A172 (cell line): Measurements from ENCODE around the gene MBOAT1. TPM values are rescaled to one million over a fixed set of nuclear protein-coding genes. Genes with fewer than 3 reads are reported as not detected.
"Not testable (repeated sequence)": the region's sequence is repeated elsewhere in the genome, so short reads cannot be mapped to it uniquely, and the experiment has no call there.

ENCODE experiments used
- DNase-seq: peaks from one replicate; pipeline ENCODE4 v3.0.0-alpha.2; 2015; ENCODE audit warnings: low spot score
- total RNA-seq: library from RNA; depleted of rRNA; stranded (reverse); fragments of >200 nt; shearing (Covaris generic); gene quantifications from 2 replicates; pipeline ENCODE4 v1.2.3, GENCODE V29; 2014

Gene MBOAT1
- total RNA-seq, 1 experiment from 2014 or later, result 6.2 TPM

DNA sequence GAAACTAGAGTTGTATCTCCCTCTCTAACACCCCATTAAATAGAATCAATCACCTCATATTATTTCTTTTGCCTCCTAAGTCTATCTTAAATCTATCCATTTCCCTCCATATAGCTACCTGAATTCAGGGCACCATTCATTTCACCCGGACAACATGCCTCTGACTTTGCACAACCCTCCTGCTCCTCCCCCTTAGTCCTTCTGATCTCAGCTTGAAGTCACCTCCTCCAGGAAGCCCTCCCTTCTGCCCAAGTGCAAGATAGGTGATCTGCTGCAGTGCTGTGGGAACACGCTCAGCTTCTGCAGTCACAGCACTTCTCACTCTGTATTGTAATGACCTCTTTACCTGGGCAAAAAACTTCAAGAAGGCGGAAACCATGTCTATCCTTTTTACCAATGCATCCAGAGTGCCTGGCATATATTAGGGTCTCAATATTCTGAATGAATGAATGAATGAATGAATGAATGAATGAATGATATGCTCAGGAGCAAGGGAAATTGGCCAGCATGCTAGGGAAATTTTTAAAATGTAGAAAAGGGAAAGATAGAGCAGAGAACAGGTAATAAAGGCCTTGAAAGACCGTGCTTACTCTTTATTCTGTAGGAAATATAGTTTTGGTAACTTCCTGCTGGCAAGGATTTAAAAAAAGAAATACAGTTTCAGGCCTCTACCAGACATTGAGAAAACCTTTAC lies 41.7 kb downstream of the MBOAT1 start:
- no peak for DNase-seq

DNA sequence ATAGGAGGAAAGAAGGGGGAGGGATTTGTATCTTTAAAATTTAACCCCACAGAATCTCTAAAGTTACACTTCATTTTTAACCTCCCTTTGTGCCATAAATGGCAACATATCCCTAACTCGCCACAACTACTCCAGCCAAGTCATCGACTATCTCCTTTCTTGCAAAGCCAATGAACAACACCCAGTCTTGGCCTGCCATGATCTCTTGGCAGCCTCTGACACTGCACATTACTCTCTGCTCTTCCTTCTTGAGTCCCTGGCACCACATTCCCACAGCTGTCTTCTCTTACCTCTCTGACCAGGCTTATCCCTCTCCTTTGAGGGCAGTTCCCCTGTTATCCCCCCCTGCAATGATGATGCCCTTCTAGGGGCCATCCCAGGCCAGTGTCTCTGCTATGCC lies 42.5 kb downstream of the MBOAT1 start:
- DNase-seq, result no peak

DNA sequence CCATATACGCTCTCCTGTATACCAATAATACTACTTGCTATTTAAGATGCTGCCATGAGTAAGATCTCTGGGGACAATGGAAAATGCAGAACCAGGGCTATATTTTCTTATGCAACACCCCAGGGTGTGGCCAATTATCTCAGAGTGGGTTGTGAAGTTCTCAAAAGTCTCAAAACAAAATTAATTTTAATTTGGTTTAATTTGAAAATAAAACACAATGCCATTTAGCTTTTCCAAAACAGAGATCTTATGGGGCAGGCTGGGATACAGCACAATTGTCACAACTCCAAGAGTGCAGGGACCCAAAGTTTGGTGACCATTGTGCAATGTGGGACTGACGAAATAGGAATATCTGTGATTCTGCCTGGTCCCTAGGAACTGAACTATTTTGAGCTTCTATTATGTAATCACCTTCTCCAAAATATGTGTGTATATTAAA lies 43.1 kb downstream of the MBOAT1 start:
- no peak for DNase-seq

DNA sequence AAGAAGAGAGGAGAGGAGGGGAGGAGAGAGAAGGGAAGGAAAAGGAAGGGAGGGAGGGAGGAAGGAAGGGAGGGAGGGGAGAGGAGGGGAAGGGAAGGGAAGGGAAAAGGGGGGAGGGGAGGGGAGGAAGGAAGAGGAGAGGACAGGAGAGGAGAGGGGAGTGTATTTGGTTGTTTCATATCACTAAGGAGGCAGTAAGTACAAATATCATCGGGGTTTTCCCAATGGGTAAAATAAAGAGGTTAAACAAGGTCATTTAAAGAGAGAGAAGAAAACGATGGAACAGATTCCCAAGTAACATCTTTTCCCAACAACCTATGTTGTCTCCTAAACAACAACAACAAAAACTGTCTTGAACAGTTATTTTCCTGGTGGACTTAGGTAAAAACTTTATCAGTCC lies 43.6 kb downstream of the MBOAT1 start:
- DNase-seq, result no peak

DNA sequence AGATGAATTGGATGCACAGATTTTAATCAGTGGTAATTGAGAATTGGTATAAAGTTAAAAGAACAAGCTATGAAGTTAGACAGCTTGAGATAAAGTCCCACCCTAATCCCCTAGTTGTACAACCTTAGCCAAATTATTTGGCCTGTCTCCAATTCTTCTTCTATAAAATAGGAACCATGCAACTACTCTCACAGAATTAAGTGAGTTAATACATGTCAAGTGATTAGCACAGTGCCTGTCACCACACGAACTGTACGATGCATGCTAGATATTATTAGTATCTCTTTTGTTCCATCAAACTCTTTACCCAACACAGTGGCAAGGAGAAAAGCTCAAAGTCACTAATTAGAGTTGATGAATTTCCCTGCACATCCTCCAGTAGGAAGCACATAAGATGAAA lies 44.7 kb downstream of the MBOAT1 start:
- DNase-seq, result no peak

DNA sequence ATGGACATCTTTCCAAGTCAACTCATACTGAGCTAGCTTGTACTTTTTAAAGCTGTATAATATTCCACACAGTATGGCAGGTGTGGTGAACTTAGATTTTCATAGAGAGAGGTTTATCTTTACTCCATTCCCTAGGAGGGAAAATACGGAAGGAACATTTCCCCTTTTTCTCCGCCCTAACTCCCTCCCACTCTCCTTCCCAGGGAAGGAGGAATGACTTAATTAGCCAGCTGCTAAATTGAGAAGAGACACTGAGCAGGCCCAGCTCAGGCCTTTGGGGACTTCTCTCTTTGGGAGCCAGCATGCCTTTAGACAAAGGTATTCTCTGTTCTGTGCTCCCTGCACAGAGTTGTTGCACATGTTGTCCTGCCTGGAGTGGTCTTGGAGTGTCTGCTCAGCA lies 46.1 kb downstream of the MBOAT1 start:
- no peak for DNase-seq

DNA sequence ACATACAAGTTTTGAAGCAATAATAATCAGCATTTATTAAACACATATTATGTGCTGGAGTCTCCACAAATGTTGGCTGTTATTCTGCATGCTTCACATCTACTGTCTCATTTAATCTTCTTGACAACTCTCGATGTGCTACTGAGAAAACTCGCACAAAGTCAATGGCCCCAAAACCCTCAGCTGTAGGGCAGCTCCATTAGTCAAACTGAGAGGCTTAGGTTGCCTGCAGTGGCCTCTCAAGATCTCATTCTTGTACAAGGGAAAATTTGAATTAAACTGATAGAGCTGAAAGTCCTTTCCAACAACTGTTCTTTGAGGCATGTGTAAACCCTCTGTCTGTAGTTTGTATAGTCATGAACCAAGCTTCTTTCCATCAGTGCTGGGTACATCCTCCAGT lies 49.8 kb downstream of the MBOAT1 start:
- DNase-seq, result no peak

DNA sequence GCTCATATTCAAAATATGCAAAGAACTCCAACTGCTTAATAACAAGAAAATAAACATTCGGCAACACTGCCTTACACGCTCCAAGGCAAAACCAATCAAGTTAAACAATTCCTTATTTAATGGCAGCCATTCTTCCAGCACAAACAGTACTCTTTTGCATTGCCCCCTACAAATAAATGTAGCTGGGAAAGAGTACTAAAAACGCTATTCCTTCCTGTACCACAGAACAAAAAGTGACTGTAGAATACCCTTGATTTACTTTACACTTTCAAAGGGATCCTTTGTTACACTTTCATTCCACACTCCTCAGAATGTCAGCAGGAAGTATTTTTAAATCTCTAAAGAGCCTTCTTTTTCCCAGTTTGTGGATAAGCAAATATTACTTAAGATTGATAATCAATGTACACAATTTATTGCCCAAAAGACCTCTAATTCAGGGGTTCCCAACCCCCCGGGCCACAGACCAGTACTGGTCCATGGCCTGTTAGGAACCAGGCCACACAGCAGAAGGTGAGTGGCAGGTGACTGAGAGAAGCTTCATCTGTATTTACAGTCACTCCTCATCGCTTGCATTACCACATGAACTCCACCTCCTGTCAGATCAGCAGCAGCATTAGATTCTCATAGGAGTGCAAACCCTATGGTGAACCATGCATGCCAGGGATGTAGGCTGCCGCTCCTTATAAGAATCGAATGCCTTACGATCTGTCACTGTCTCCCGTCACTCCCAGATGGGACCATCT lies 51.6 kb downstream of the MBOAT1 start:
- no peak for DNase-seq

DNA sequence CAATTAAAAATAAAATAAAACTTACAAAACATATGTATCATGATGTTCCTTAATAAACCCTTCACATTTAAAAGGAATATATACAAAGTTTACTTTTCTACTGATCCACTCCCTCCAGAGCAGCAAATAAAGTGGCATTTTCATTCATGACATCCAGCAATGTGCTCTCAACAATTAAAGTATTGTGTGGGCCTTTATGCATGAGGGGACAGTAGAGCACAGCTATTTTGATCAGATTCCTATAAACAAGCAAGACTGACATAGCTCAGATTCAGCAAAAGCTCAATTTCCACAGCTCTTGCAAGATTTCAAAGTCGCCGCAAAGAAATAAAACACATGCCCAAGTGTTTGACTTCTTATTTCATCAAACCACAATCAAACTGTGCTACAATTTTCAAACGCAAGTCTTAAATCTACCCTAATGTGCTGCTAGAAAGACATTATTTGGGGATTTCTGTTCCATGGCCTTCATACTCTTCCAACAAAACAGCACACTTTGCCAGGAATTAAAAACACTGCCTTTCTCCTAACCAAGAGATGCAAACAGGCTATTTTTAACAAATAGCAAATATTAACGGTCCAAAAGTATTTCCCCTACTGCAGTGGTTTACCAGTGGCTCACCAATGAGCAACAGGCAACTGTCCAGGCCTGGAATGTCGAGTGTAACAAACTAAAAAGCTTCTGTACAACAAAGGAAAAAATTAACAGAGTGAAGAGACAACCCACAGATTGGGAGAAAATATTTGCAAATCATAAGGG lies 52.3 kb downstream of the MBOAT1 start:
- DNase-seq, result no peak

DNA sequence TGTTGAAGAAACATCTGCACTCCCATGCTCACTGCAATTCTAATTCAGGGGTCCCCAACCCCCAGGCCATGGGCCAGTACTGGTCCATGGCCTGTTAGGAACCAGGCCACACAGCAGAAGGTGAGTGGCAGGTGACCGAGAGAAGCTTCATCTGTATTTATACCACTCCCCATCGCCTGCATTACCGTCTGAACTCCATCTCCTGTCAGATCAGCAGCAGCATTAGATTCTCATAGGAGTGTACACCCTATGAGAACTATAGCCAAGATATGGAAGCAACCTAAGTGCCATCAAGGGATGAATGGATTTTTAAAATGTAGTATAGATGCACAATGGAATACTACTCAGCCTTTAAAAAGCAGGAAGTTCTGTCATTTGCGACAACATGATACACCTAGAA lies 53.2 kb downstream of the MBOAT1 start:
- no peak for DNase-seq

DNA sequence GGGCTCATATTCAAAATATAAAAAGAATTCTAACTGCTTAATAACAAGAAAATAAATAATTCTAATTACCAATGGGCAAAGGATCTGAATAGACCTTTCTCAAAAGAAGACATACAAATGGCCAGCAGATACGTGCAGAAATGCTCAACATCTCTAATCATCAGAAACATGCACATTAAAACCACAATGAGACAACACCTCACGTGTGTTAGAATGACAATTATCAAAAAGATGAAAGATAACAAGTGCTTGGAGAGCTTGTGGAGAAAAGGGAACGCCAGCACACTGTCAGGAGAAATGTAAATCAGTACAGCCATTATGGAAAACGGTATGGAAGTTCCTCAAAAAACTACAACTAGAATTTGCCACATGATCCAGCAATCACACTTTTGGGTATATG lies 53.6 kb downstream of the MBOAT1 start:
- DNase-seq, result no peak

DNA sequence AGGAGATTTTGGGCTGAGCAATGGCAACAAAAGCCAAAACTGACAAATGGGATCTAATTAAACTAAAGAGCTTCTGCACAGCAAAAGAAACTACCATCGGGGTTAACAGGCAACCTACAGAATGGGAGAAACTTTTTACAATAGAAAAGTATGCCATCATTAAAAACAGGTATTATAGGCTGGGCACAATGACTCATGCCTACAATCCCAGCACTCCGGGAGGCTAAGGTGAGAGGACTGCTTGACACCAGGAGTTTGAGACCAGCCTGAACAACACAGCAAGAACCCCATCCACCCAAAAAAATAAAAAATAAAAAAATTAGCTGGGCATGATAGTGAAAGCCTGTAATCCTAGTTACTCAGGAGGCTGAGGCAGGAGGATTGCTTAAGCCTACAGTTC lies 55.4 kb downstream of the MBOAT1 start:
- no peak for DNase-seq

DNA sequence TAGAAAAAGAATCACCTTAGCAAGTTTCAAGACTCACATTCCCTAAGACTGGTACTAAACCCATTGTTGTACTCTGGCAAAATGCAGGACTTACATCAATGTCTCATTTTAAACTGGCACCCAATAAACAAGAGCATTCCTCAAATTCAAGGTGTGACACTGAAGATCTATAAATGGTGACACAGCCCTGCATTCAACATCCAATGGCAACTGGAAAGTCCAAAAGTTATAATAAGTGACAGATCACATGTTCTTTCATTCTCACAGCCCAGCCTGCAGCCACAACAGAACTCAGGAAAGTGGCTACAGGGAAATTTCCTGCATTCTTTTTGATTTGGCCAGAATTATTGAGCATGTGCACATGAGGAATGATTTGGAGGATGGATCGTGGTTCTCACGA lies 57.5 kb downstream of the MBOAT1 start:
- DNase-seq, result no peak

DNA sequence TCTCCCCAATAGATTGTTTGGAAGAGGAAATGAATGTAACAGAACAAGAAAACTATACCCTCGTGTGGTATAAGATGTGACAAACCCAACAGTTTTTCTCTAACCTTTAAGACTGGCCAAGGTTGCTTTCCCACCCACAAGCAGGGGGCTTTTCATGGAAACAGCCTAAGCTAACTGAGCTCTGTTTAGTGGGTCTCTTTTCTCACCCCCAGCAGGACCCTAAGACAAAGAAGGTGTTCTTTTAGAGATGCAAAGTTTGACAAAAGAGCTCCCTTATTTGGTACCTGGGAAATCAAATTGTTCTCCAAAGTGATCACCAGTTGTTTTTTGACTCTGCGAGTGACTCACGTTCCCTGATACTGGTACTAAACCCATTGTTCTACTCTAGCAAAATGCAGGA lies 59.1 kb downstream of the MBOAT1 start:
- no peak for DNase-seq

DNA sequence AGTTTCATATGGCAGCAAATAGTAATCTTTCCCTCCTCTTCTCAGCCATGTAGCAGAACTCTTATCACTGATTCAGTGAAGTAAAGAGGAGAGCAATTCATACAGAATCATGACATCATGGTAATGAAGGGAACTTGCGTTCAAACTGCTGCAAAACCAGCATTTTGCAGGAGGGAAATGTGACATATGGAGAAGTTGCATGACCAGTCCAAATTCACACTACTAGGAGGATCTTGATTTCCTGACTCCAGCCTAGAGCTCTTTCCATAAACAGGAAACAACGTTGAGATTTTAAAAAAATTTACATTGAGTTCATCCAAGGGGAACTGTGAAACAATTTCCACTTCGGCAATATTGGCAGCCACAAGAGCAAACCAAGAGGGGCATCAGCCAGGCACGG lies 63.8 kb downstream of the MBOAT1 start:
- DNase-seq, result no peak

DNA sequence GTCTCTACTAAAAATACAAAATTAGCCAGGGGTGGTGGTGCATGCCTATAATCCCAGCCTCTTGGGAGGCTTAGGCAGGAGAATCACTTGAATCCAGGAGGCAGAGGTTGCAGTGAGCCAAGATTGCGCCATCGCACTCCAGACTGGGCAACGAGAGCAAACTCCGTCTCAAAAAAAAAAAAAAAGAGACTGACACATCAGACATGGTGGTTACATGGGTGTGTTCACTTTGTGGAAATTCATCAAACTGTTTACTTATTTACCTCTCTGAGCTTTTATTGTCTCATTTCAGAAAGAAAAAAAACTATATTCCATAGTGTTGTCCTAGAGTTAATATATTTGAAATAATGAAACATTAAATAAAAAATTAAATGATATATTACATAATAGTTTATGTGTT lies 64.8 kb downstream of the MBOAT1 start:
- DNase-seq, result no peak

DNA sequence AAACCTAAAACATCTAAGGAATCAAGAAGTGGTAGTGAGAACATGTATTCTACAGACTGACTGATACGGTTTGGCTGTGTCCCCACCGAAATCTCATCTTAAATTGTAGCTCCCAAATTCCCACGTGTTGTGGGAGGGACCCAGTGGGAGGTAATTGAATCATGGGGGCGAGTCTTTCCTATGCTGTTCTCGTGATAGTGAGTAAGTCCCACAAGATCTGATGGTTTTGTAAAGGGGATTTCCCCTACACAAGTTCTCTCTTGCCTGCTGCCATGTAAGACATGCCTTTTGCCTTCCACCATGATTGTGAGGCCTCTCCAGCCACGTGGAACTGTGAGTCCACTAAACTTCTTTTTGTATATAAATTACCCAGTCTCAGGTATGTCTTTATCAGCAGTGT lies 65.4 kb downstream of the MBOAT1 start:
- DNase-seq, result not testable (repeated sequence)

DNA sequence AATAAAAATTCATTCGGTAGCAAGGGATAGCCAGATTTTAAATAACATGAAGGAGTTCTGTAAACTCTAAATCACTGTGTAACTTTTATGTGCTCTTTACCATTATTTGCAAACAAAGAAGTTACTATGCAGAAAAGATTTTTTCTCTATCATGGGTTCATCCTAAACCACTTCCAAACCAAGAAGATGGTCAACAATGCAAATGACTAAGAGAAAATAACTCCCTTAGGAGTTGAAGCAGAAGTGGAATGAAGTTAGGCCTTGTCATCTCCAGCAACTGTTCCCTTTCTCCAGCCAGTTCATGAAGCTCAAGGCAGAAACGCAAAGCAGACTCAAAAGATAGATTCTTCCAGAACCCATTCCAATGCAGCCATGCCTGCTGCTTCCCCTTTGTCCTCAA lies 66.0 kb downstream of the MBOAT1 start:
- no peak for DNase-seq

DNA sequence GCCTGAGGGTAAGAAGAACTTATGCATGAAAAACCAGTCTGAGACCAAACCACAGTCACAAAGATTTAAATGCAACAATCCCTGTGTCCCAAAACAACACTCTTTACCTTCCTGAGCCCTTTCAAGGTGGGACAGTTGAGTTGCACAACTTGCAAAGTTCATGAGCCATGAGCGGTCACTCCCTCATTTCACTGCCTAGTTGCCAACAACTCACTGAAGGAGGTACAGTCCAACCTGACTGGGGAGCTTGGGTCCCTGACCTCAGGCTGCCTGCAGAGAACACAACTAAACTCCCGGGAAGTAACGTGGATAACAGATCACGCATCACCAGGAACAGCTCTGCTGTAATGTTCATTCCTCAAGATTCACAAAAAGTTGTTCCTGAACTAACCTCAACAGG lies 69.4 kb downstream of the MBOAT1 start:
- no peak for DNase-seq

DNA sequence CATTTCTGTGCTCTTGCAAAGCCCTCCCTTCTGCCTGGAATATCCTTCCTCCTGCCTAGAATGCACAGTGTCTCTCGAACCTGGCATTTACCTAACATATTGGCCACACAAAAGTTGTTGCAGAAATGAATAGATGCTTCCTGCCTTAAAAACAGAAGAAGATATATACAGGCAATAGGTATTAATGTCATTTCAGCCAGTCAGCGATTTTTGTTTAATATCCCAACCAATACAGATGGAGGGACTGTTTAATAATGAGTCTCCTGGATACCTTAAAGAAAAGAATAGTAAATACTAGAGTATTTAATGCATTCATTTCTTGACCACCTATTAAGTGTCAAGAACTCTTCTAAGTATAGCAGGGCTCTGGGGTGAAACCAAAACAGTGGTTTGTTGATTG lies 70.3 kb downstream of the MBOAT1 start:
- DNase-seq, result no peak

DNA sequence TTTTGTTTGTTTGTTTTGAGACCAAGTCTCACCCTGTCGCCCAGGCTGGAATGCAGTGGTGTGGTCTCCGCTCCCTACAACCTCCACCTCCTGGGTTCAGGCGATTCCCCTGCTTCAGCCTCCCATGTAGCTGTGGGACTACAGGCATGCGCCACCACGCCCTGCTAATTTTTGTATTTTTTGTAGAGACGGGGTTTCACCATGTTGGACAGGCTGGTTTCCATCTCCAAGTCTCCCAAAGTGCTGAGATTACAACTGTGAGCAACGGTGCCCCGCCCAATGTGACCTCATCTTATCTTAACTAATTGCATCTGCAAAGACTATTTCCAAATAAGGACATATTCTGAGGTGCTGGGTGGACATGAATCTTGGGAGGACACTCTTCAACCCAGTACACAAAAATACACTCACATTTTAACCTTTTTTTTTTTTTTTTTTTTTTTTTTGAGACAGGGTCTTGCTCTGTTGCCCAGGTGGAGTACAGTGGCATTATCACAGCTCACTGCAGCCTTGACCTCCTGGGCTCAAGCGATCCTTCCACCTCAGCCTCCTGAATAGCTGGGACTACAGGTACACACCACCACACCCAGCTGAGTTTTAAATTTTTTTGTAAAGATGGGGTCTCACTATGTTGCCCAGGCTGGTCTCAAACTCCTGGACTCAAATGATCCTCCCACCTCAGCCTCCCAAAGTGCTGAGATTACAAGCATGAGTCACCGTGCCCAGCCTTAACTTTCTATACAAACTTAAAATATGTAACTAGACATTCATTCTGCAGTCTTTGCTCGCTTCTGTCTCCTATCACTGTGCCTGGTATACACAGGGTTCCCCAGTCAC lies 72.9 kb downstream of the MBOAT1 start:
- peak; percentile 15 for DNase-seq

DNA sequence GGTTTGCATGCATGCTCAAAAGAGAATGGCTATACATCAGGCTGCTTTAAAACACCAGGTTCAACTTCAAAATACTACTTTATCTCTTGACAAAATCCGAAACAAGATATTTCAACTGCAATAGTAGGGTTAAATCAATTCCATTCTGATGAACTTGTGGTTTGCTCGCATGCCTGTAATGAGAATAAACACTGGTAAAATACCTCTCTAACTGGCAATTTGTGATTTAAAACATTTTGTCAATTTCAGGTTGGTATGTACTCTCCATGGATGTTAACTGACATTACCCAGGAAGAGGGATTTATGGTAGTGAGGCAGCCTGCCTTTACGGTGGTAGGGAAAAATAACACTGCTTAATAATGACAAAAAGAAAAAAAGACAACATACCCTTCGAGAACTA lies 74.4 kb downstream of the MBOAT1 start:
- DNase-seq, result no peak
